Measurements from ENCODE around the gene MFAP2.

GRCh38 chr1:16986560-16986959 is 6.1 kb upstream of the MFAP2 start:
- no peak for TF ChIP-seq CTCF (IDR thresholded peaks at IDR 0.05)
- no peak for TF ChIP-seq ETV6 (CRISPR knock-in tag; IDR thresholded peaks at IDR 0.05)
- TF ChIP-seq AFF4 (CRISPR knock-in tag; IDR thresholded peaks at IDR 0.05; ENCODE audit: borderline replicate concordance) = no peak
- TF ChIP-seq ZNF317 (CRISPR knock-in tag; IDR thresholded peaks at IDR 0.05; ENCODE audit: borderline replicate concordance, low read depth) = no peak
- no peak for TF ChIP-seq NFATC4 (CRISPR knock-in tag; IDR thresholded peaks at IDR 0.05)
- no peak for TF ChIP-seq ELF4 (CRISPR knock-in tag; IDR thresholded peaks at IDR 0.05; ENCODE audit: low read depth)
- TF ChIP-seq E2F1 (CRISPR knock-in tag; IDR thresholded peaks at IDR 0.05) = no peak
